ENCODE measurements around the gene LSM12. TPM values are rescaled to one million over a fixed set of nuclear protein-coding genes. Genes with fewer than 3 reads are reported as not detected.
A peak's percentile ranks its signal among the peaks of the same experiment; 100 is the strongest.

LSM12 gene
- total RNA-seq, 2 experiments from 2014 or later, result 35.4 to 67.9 TPM

GRCh38 chr17:44106801-44107200, 40.3 kb upstream of the LSM12 start:
- H3K36me3 ChIP-seq (ENCODE audit: insufficient read depth, low read length), result peaks cover 4% of the 10 kb centered on the region
- BruUV-seq (replicated peaks), result no TSS peak
- TF ChIP-seq CTCF (conservative IDR thresholded peaks at IDR 0.05; ENCODE audit: low read length) (no peak), EZH2phosphoT487 (IDR thresholded peaks at IDR 0.05; ENCODE audit: borderline replicate concordance, low read depth, low read length) (no peak)
- no peaks in the 10 kb centered on the region for H3K9me2 ChIP-seq (ENCODE audit: insufficient read depth, low read length)
- H3K79me2 ChIP-seq (ENCODE audit: insufficient read depth, low read depth, low read length), result no peaks in the 10 kb centered on the region
- peaks cover 32% of the 10 kb centered on the region for H3K4me1 ChIP-seq (ENCODE audit: insufficient read depth, low read length, poor library complexity, severe bottlenecking)
- H3K4me2 ChIP-seq (ENCODE audit: low read length), result no peak overlapping the region
- no peak overlapping the region for H3K27ac ChIP-seq (ENCODE audit: low read depth, low read length, poor library complexity, severe bottlenecking)
- no peak overlapping the region for H2AFZ ChIP-seq (ENCODE audit: low read length)
- no peaks in the 10 kb centered on the region for H4K20me1 ChIP-seq (ENCODE audit: insufficient read depth, low read length)
- CTCF ChIA-PET (ENCODE audit: unreplicated experiment), result no interaction called here
- POLR2A ChIA-PET, result interaction anchor here (0.6 kb wide), 1 partner anchor 110 kb away, joined by 3 read pairs; no protein-coding TSS in a partner anchor
- intact Hi-C loops (cut with micrococcal nuclease; ENCODE audit: unreplicated experiment), result no loop called here
- no peaks in the 10 kb centered on the region for H3K9me3 ChIP-seq (ENCODE audit: low read length)
- no peak overlapping the region for H3K4me3 ChIP-seq (ENCODE audit: low read depth, low read length, poor library complexity, severe bottlenecking)
- no peak for DNase-seq (ENCODE audit: low spot score)

- no peaks in the 10 kb centered on the region for H3K79me2 ChIP-seq (ENCODE audit: insufficient read depth, low read depth, low read length)
- TF ChIP-seq EZH2phosphoT487 (IDR thresholded peaks at IDR 0.05; ENCODE audit: borderline replicate concordance, low read depth, low read length) (no peak), CTCF (conservative IDR thresholded peaks at IDR 0.05; ENCODE audit: low read length) (0 out of 2 replicates have a peak, but pooled peaks have one; percentile 9)
- intact Hi-C loops (cut with micrococcal nuclease; ENCODE audit: unreplicated experiment), result no loop called here
- no peak overlapping the region for H3K4me3 ChIP-seq (ENCODE audit: low read depth, low read length, poor library complexity, severe bottlenecking)
- peak overlapping the region; percentile 28 for H3K4me2 ChIP-seq (ENCODE audit: low read length)
- no peaks in the 10 kb centered on the region for H4K20me1 ChIP-seq (ENCODE audit: insufficient read depth, low read length)
- no peaks in the 10 kb centered on the region for H3K9me2 ChIP-seq (ENCODE audit: insufficient read depth, low read length)
- no TSS peak for BruUV-seq (replicated peaks)
- peaks cover 4% of the 10 kb centered on the region for H3K36me3 ChIP-seq (ENCODE audit: insufficient read depth, low read length)
- H3K9me3 ChIP-seq (ENCODE audit: low read length), result no peaks in the 10 kb centered on the region
- peak; percentile 54 for DNase-seq (ENCODE audit: low spot score)
- ChIA-PET CTCF (ENCODE audit: unreplicated experiment) (interaction anchor here (0.6 kb wide), 1 partner anchor 9 kb away, joined by 5 read pairs; no protein-coding TSS in a partner anchor), POLR2A (interaction anchor here (0.7 kb wide), 1 partner anchor 31 kb away, joined by 3 read pairs; no protein-coding TSS in a partner anchor)
- no peak overlapping the region for H2AFZ ChIP-seq (ENCODE audit: low read length)
- peak overlapping the region; percentile 2 for H3K27ac ChIP-seq (ENCODE audit: low read depth, low read length, poor library complexity, severe bottlenecking)
- H3K4me1 ChIP-seq (ENCODE audit: insufficient read depth, low read length, poor library complexity, severe bottlenecking), result peaks cover 24% of the 10 kb centered on the region
Measured at GRCh38 chr17:44105941-44106340, 39.5 kb upstream of the LSM12 start.

- Histone ChIP-seq H3K79me2 (ENCODE audit: insufficient read depth, low read depth, low read length) (no peaks in the 10 kb centered on the region), H3K9me3 (ENCODE audit: low read length) (no peaks in the 10 kb centered on the region)
- CTCF ChIA-PET (ENCODE audit: unreplicated experiment), result no interaction called here
Measured at GRCh38 chr17:44105483-44105882, 39.0 kb upstream of the LSM12 start.

More at GRCh38 chr17:44105483-44105882, 39.0 kb upstream of the LSM12 start:
- intact Hi-C loops (cut with micrococcal nuclease; ENCODE audit: unreplicated experiment), result no loop called here
- no peak for TF ChIP-seq CTCF (conservative IDR thresholded peaks at IDR 0.05; ENCODE audit: low read length)
- no peak for TF ChIP-seq EZH2phosphoT487 (IDR thresholded peaks at IDR 0.05; ENCODE audit: borderline replicate concordance, low read depth, low read length)
- Histone ChIP-seq H3K36me3 (ENCODE audit: insufficient read depth, low read length) (peaks cover 4% of the 10 kb centered on the region), H3K4me1 (ENCODE audit: insufficient read depth, low read length, poor library complexity, severe bottlenecking) (peaks cover 19% of the 10 kb centered on the region), H4K20me1 (ENCODE audit: insufficient read depth, low read length) (no peaks in the 10 kb centered on the region), H3K9me2 (ENCODE audit: insufficient read depth, low read length) (no peaks in the 10 kb centered on the region), H3K4me2 (ENCODE audit: low read length) (peak overlapping the region; percentile 28), H3K4me3 (ENCODE audit: low read depth, low read length, poor library complexity, severe bottlenecking) (no peak overlapping the region), H3K27ac (ENCODE audit: low read depth, low read length, poor library complexity, severe bottlenecking) (peak overlapping the region; percentile 2), H2AFZ (ENCODE audit: low read length) (no peak overlapping the region)
- no peak for DNase-seq (ENCODE audit: low spot score)
- POLR2A ChIA-PET, result interaction anchor here (0.7 kb wide), 1 partner anchor 30 kb away, joined by 3 read pairs; no protein-coding TSS in a partner anchor
- BruUV-seq (replicated peaks), result no TSS peak

Measured in OCI-LY7 (cell line).